Mucosa of gallbladder (tissue), 1 donor: ENCODE measurements around the gene ELP1. TPM values are rescaled to one million over a fixed set of nuclear protein-coding genes. Genes with fewer than 3 reads are reported as not detected.

Experiments used
- total RNA-seq: library from RNA; stranded (reverse); gene quantifications from one replicate; pipeline ENCODE4 v1.2.1, GENCODE V29; 2021
- donor health status: DM: no; HTN: no; CAD: no.

ELP1 gene
- total RNA-seq, 1 donor from 2014 or later: 22.9 TPM

Other genes with a start within 250 kb of the ELP1 start
- gene ACTL7B, start 78.1 kb downstream of the ELP1 start, total RNA-seq: not detected
- not detected for gene ACTL7A, start 71.9 kb downstream of the ELP1 start, total RNA-seq
- gene ABITRAM, start 276 bp upstream of the ELP1 start, total RNA-seq: 13.4 TPM
- gene CTNNAL1, start 79.4 kb upstream of the ELP1 start, total RNA-seq: 21.7 TPM
- gene TMEM245, start 185.8 kb upstream of the ELP1 start, total RNA-seq: 68.4 TPM
- 10.1 TPM for gene FRRS1L, start 233.1 kb upstream of the ELP1 start, total RNA-seq